Left ventricle myocardium inferior (tissue), 1 donor: ENCODE data around the gene SHISA6. TPM values are rescaled to one million over a fixed set of nuclear protein-coding genes. Genes with fewer than 3 reads are reported as not detected.

Experiments
- DNase-seq: peaks from one replicate; pipeline ENCODE4 v3.0.0-alpha.2; 2020
- H3K27ac ChIP-seq: fragments of 200-600 bp; replicated peaks from 2 replicates; pipeline ENCODE4 v1.8.0; 2021
- H3K27me3 ChIP-seq: fragments of 200-600 bp; 2 replicates; pipeline ENCODE4 v1.8.0; 2021; ENCODE audit warnings: low read depth
- H3K36me3 ChIP-seq: fragments of 200-600 bp; 2 replicates; pipeline ENCODE4 v1.8.0; 2021
- H3K4me1 ChIP-seq: fragments of 200-600 bp; 2 replicates; pipeline ENCODE4 v1.8.0; 2021
- H3K4me3 ChIP-seq: fragments of 200-600 bp; 2 replicates; pipeline ENCODE4 v1.8.0; 2021; ENCODE audit warnings: mild to moderate bottlenecking, moderate library complexity
- H3K9me3 ChIP-seq: fragments of 200-600 bp; replicated peaks from 2 replicates; pipeline ENCODE4 v1.8.0; 2021
- CTCF ChIP-seq: fragments of 200-600 bp; IDR thresholded peaks from 2 replicates; pipeline ENCODE4 v1.8.0; 2021; ENCODE audit warnings: antibody characterized with exemption, mild to moderate bottlenecking, borderline replicate concordance
- intact Hi-C: fragments of 100-400 bp; cut with micrococcal nuclease; formaldehyde crosslinking; loops from one replicate; pipeline ENCODE4 v1.11.0; 2022
- total RNA-seq: library from RNA; stranded (reverse); fragmentation: NEBNext Ultra II Directional; extraction: Animal tissue kit (Norgen Biotek cat#: 25700); gene quantifications from one replicate; pipeline ENCODE4 v1.2.1, GENCODE V29; 2021
- donor health status: DM: no; HTN: yes; CAD: no; lungs with severe emphysema.

The SHISA6 gene
- total RNA-seq, 1 donor from 2014 or later: 0.66 TPM

GRCh38 chr17:11459861-11460331 lies 218.9 kb downstream of the SHISA6 start:
- intact Hi-C loops: no loop called here
- no peaks in the 10 kb centered on the region for H3K36me3 ChIP-seq
- H3K4me1 ChIP-seq: no peaks in the 10 kb centered on the region
- DNase-seq: no peak
- no peaks in the 10 kb centered on the region for H3K9me3 ChIP-seq
- TF ChIP-seq CTCF: no peak
- H3K27me3 ChIP-seq: no peaks in the 10 kb centered on the region
- no peak overlapping the region for H3K27ac ChIP-seq
- H3K4me3 ChIP-seq: no peak overlapping the region

- H3K4me3 ChIP-seq: no peak overlapping the region
- H3K27ac ChIP-seq: no peak overlapping the region
- no peaks in the 10 kb centered on the region for H3K36me3 ChIP-seq
- H3K9me3 ChIP-seq: no peaks in the 10 kb centered on the region
- no peaks in the 10 kb centered on the region for H3K4me1 ChIP-seq
- TF ChIP-seq CTCF: no peak
- no peak for DNase-seq
- no peaks in the 10 kb centered on the region for H3K27me3 ChIP-seq
- intact Hi-C loops: no loop called here
These were observed 221.1 kb downstream of the SHISA6 start for GRCh38 chr17:11461993-11462548.

- H3K27me3 ChIP-seq: no peaks in the 10 kb centered on the region
- DNase-seq: no peak
- H3K4me3 ChIP-seq: no peak overlapping the region
- intact Hi-C loops: no loop called here
- H3K27ac ChIP-seq: no peak overlapping the region
- H3K4me1 ChIP-seq: no peaks in the 10 kb centered on the region
- H3K9me3 ChIP-seq: peaks cover 15% of the 10 kb centered on the region
- no peaks in the 10 kb centered on the region for H3K36me3 ChIP-seq
- no peak for TF ChIP-seq CTCF
These were observed 226.6 kb downstream of the SHISA6 start for GRCh38 chr17:11467639-11468038.

- Histone ChIP-seq H3K27me3 (peaks cover 16% of the 10 kb centered on the region), H3K27ac (no peak overlapping the region), H3K36me3 (no peaks in the 10 kb centered on the region), H3K4me1 (no peaks in the 10 kb centered on the region), H3K9me3 (no peaks in the 10 kb centered on the region), H3K4me3 (no peak overlapping the region)
- DNase-seq: no peak
- no peak for TF ChIP-seq CTCF
- intact Hi-C loops: no loop called here
These were observed 244.5 kb downstream of the SHISA6 start for GRCh38 chr17:11485336-11486100.

- no peak for TF ChIP-seq CTCF
- Histone ChIP-seq H3K4me1 (no peaks in the 10 kb centered on the region), H3K9me3 (no peaks in the 10 kb centered on the region), H3K27me3 (peaks cover 11% of the 10 kb centered on the region), H3K4me3 (no peak overlapping the region), H3K27ac (no peak overlapping the region), H3K36me3 (no peaks in the 10 kb centered on the region)
- no peak for DNase-seq
- intact Hi-C loops: no loop called here
These were observed 245.3 kb downstream of the SHISA6 start for GRCh38 chr17:11486101-11486867.
